ENCODE data around the gene FNDC1. TPM values are rescaled to one million over a fixed set of nuclear protein-coding genes. Genes with fewer than 3 reads are reported as not detected.

FNDC1 gene
- total and polyA plus RNA-seq, 4 donors: 0.06 to 8.6 (median 0.31) TPM

- Histone ChIP-seq H3K9me3 (ENCODE audit: control insufficient read depth in 4 of 4, insufficient read depth in 3 of 4, low read length in 3 of 4) (no peaks in the 10 kb centered on the region), H3K4me1 (ENCODE audit: control insufficient read depth in 5 of 5, insufficient read depth in 5 of 5, low read length in 5 of 5) (peaks cover 0 to 3% (median 0%) of the 10 kb centered on the region in 5 donors), H3K27me3 (ENCODE audit: control insufficient read depth in 3 of 3, insufficient read depth in 3 of 3, low read length in 2 of 3) (no peaks in the 10 kb centered on the region), H3K27ac (ENCODE audit: low read depth in 1 of 2, low read length in 1 of 2) (no peak overlapping the region), H3K4me3 (no peak overlapping the region), H3K9ac (ENCODE audit: insufficient read depth in 1 of 2, low read length in 2 of 2) (no peak overlapping the region), H3K36me3 (ENCODE audit: control insufficient read depth in 4 of 4, insufficient read depth in 4 of 4, low read length in 4 of 4) (no peaks in the 10 kb centered on the region)
- WGBS, 2 donors: 65 to 74% methylated on average over 3 of the region's 3 CpGs
- TF ChIP-seq CTCF (IDR thresholded peaks at IDR 0.05; ENCODE audit: control extremely low read depth, extremely low read depth): no peak
- ATAC-seq (ENCODE audit: insufficient read depth, low FRiP score) (no peak), DNase-seq (peak in 2 of 3 donors; percentile 15 to 50)
Measured at GRCh38 chr6:159249128-159249527, 79.9 kb downstream of the FNDC1 start.

- TF ChIP-seq CTCF (IDR thresholded peaks at IDR 0.05; ENCODE audit: control extremely low read depth, extremely low read depth): no peak
- H3K27ac ChIP-seq (ENCODE audit: low read depth in 1 of 2, low read length in 1 of 2): no peak overlapping the region
- H3K9ac ChIP-seq (ENCODE audit: insufficient read depth in 1 of 2, low read length in 2 of 2): no peak overlapping the region
- no peaks in the 10 kb centered on the region for H3K27me3 ChIP-seq (ENCODE audit: control insufficient read depth in 3 of 3, insufficient read depth in 3 of 3, low read length in 2 of 3)
- no peak overlapping the region for H3K4me3 ChIP-seq
- H3K36me3 ChIP-seq (ENCODE audit: control insufficient read depth in 4 of 4, insufficient read depth in 4 of 4, low read length in 4 of 4): no peaks in the 10 kb centered on the region
- DNase-seq (peak in 1 of 3 donors; percentile 13), ATAC-seq (ENCODE audit: insufficient read depth, low FRiP score) (no peak)
- H3K4me1 ChIP-seq (ENCODE audit: control insufficient read depth in 5 of 5, insufficient read depth in 5 of 5, low read length in 5 of 5): peaks cover 0 to 3% (median 0%) of the 10 kb centered on the region in 5 donors
- H3K9me3 ChIP-seq (ENCODE audit: control insufficient read depth in 4 of 4, insufficient read depth in 3 of 4, low read length in 3 of 4): no peaks in the 10 kb centered on the region
- 54 to 71% methylated on average over 8 of the region's 8 CpGs for WGBS, 2 donors
Measured at GRCh38 chr6:159249752-159250151, 80.6 kb downstream of the FNDC1 start.

- no peak overlapping the region for H3K9ac ChIP-seq (ENCODE audit: insufficient read depth in 1 of 2, low read length in 2 of 2)
- H3K4me3 ChIP-seq: no peak overlapping the region
- no peak for DNase-seq
- no peaks in the 10 kb centered on the region for H3K36me3 ChIP-seq (ENCODE audit: control insufficient read depth in 4 of 4, insufficient read depth in 4 of 4, low read length in 4 of 4)
- H3K27ac ChIP-seq (ENCODE audit: low read depth in 1 of 2, low read length in 1 of 2): no peak overlapping the region
- no peak for TF ChIP-seq CTCF (IDR thresholded peaks at IDR 0.05; ENCODE audit: control extremely low read depth, extremely low read depth)
- no peak for ATAC-seq (ENCODE audit: insufficient read depth, low FRiP score)
- H3K27me3 ChIP-seq (ENCODE audit: control insufficient read depth in 3 of 3, insufficient read depth in 3 of 3, low read length in 2 of 3): no peaks in the 10 kb centered on the region
- H3K9me3 ChIP-seq (ENCODE audit: control insufficient read depth in 4 of 4, insufficient read depth in 3 of 4, low read length in 3 of 4): no peaks in the 10 kb centered on the region
- 84 to 92% methylated on average over 3 of the region's 3 CpGs for WGBS, 2 donors
- peaks cover 0 to 3% (median 0%) of the 10 kb centered on the region in 5 donors for H3K4me1 ChIP-seq (ENCODE audit: control insufficient read depth in 5 of 5, insufficient read depth in 5 of 5, low read length in 5 of 5)
Measured at GRCh38 chr6:159250633-159251032, 81.4 kb downstream of the FNDC1 start.

DNA sequence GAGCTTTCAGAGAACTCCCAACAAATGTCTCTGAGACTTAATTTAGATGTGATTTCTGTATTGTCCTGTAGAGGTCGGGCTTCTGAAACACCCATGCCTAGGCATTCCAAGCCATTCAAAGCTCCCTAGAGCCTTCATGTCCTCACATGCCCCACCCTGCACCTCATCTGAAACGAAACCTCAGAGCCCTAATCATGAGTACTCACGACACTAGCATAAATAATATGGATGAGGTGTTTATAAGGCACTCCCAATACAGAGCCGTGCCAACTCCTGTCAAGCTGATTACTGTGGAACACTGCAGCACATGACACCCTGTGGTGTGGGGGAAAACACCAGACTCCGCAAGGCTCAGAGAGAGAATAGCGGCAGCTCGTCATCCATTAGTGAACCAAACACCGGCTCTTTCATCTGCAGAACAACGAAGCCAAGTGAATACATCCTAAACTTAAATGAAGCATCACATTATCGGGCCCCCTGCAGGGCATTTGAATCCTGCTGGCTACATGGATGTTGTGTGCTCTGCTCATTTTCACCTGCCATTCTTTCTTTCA lies 83.8 kb downstream of the FNDC1 start:
- ATAC-seq (ENCODE audit: insufficient read depth, low FRiP score): peak; percentile 68
- no peaks in the 10 kb centered on the region for H3K27me3 ChIP-seq (ENCODE audit: control insufficient read depth in 3 of 3, insufficient read depth in 3 of 3, low read length in 2 of 3)
- peaks cover 0 to 3% (median 0%) of the 10 kb centered on the region in 5 donors for H3K4me1 ChIP-seq (ENCODE audit: control insufficient read depth in 5 of 5, insufficient read depth in 5 of 5, low read length in 5 of 5)
- H3K36me3 ChIP-seq (ENCODE audit: control insufficient read depth in 4 of 4, insufficient read depth in 4 of 4, low read length in 4 of 4): no peaks in the 10 kb centered on the region
- H3K4me3 ChIP-seq: no peak overlapping the region
- no peak overlapping the region for H3K9ac ChIP-seq (ENCODE audit: insufficient read depth in 1 of 2, low read length in 2 of 2)
- H3K9me3 ChIP-seq (ENCODE audit: control insufficient read depth in 4 of 4, insufficient read depth in 3 of 4, low read length in 3 of 4): no peaks in the 10 kb centered on the region
- peak in 2 of 3 donors; percentile 43 for DNase-seq
- 49 to 56% methylated on average over 10 of the region's 10 CpGs for WGBS, 2 donors
- no peak overlapping the region for H3K27ac ChIP-seq (ENCODE audit: low read depth in 1 of 2, low read length in 1 of 2)
- TF ChIP-seq CTCF (IDR thresholded peaks at IDR 0.05; ENCODE audit: control extremely low read depth, extremely low read depth): no peak

All from lung (tissue), 12 donors.